HEK293 (cell line): ENCODE measurements around the gene POGZ.

ENCODE experiments used
- CTCF ChIA-PET: fragments of 350-600 bp; formaldehyde crosslinking; extraction: SDS; loops from one replicate; lab custom pipeline; 2021; ENCODE audit warnings: antibody characterized with exemption; lab: Yijun Ruan, JAX
- POLR2A ChIA-PET: fragments of 300-600 bp; formaldehyde crosslinking; extraction: SDS; loops from one replicate; lab custom pipeline; 2020; ENCODE audit warnings: antibody characterized with exemption, inconsistent platforms; lab: Yijun Ruan, JAX
- H3K27ac ChIP-seq: fragments of 200-500 bp; sonication (Bioruptor generic); 2 replicates; pipeline ENCODE4 v1.5.1; 2014; ENCODE audit warnings: low read depth, low read length, control low read depth, inconsistent platforms; ENCODE audit errors: extremely low read depth
- H3K36me3 ChIP-seq, 2 experiments: fragments of 200-500 bp in 1 of 2; sonication (Bioruptor generic) in 1 of 2; 1 replicate in 1 of 2; 2 replicates in 1 of 2; pipeline ENCODE4 v1.5.1; 2014 to 2017; ENCODE audit warnings: inconsistent platforms in 2 of 2, low read length in 2 of 2; ENCODE audit not compliant: control insufficient read depth in 2 of 2, insufficient read depth in 1 of 2
- H3K4me1 ChIP-seq: fragments of 200-500 bp; sonication (Bioruptor generic); 2 replicates; pipeline ENCODE4 v1.5.1; 2014; ENCODE audit warnings: mild to moderate bottlenecking, low read length, inconsistent platforms; ENCODE audit not compliant: control insufficient read depth, insufficient read depth
- H3K4me3 ChIP-seq: 2 replicates; pipeline ENCODE4 v1.5.1; 2011; ENCODE audit warnings: low read depth, mild to moderate bottlenecking, control low read depth, low read length, moderate library complexity
- H3K9me3 ChIP-seq: fragments of 200-500 bp; sonication (Bioruptor generic); 2 replicates; pipeline ENCODE4 v1.5.1; 2014; ENCODE audit warnings: low read depth, low read length, inconsistent platforms; ENCODE audit not compliant: control insufficient read depth, insufficient read depth
- EGR2 ChIP-seq: fragments of 450-650 bp; formaldehyde crosslinking; IDR thresholded peaks from 2 replicates; pipeline ENCODE4 v1.5.1; 2016; ENCODE audit warnings: low read depth, missing biosample characterization, missing genetic modification characterization
- OSR2 ChIP-seq: fragments of 450-650 bp; formaldehyde crosslinking; IDR thresholded peaks from 2 replicates; pipeline ENCODE4 v1.5.1; 2016; ENCODE audit warnings: missing biosample characterization, missing genetic modification characterization
- PRDM6 ChIP-seq: fragments of 450-650 bp; formaldehyde crosslinking; IDR thresholded peaks from 2 replicates; pipeline ENCODE4 v1.5.1; 2017; ENCODE audit warnings: missing biosample characterization, missing genetic modification characterization
- ZBTB1 ChIP-seq: fragments of 450-650 bp; formaldehyde crosslinking; IDR thresholded peaks from 2 replicates; pipeline ENCODE4 v1.5.1; 2016; ENCODE audit warnings: missing biosample characterization, missing genetic modification characterization
- ZNF24 ChIP-seq: fragments of 450-650 bp; formaldehyde crosslinking; IDR thresholded peaks from 2 replicates; pipeline ENCODE4 v1.5.1; 2016; ENCODE audit warnings: missing biosample characterization, missing genetic modification characterization
- ZNF292 ChIP-seq: fragments of 450-650 bp; formaldehyde crosslinking; IDR thresholded peaks from 2 replicates; pipeline ENCODE4 v1.5.1; 2016; ENCODE audit warnings: low read depth, missing biosample characterization, missing genetic modification characterization, borderline replicate concordance
- ZNF37A ChIP-seq: fragments of 450-650 bp; IDR thresholded peaks from 2 replicates; pipeline ENCODE4 v1.5.1; 2018; ENCODE audit warnings: missing biosample characterization, missing genetic modification characterization
- ZNF394 ChIP-seq: fragments of 450-650 bp; formaldehyde crosslinking; IDR thresholded peaks from 2 replicates; pipeline ENCODE4 v1.5.1; 2016; ENCODE audit warnings: missing biosample characterization, missing genetic modification characterization, mild to moderate bottlenecking, moderate library complexity, borderline replicate concordance
- ZNF514 ChIP-seq: fragments of 450-650 bp; formaldehyde crosslinking; IDR thresholded peaks from 2 replicates; pipeline ENCODE4 v1.5.1; 2016; ENCODE audit warnings: missing biosample characterization, missing genetic modification characterization
- ZNF585B ChIP-seq: fragments of 450-650 bp; formaldehyde crosslinking; IDR thresholded peaks from 2 replicates; pipeline ENCODE4 v1.5.1; 2016; ENCODE audit warnings: missing biosample characterization, missing genetic modification characterization
- ZNF658 ChIP-seq: fragments of 450-650 bp; formaldehyde crosslinking; IDR thresholded peaks from 2 replicates; pipeline ENCODE4; 2016; ENCODE audit warnings: missing biosample characterization, missing genetic modification characterization
- ZNF670 ChIP-seq: fragments of 450-650 bp; formaldehyde crosslinking; IDR thresholded peaks from 2 replicates; pipeline ENCODE4 v1.5.1; 2016; ENCODE audit warnings: missing biosample characterization, missing genetic modification characterization, low read depth
- ZNF768 ChIP-seq: fragments of 450-650 bp; formaldehyde crosslinking; IDR thresholded peaks from 2 replicates; pipeline ENCODE4 v1.5.1; 2018; ENCODE audit warnings: missing biosample characterization, mild to moderate bottlenecking, missing genetic modification characterization
- ZNF830 ChIP-seq: fragments of 450-650 bp; IDR thresholded peaks from 2 replicates; pipeline ENCODE4 v1.5.0; 2018; ENCODE audit warnings: missing biosample characterization, missing genetic modification characterization, low read depth, mild to moderate bottlenecking, moderate library complexity
- ZSCAN18 ChIP-seq: fragments of 450-650 bp; formaldehyde crosslinking; IDR thresholded peaks from 2 replicates; pipeline ENCODE4 v1.5.1; 2016; ENCODE audit warnings: missing biosample characterization, missing genetic modification characterization
- TF ChIP-seq, protein P1 (sequence below): fragments of 450-650 bp; formaldehyde crosslinking; IDR thresholded peaks from 2 replicates; pipeline ENCODE4 v1.5.1; 2016; ENCODE audit warnings: missing biosample characterization, missing genetic modification characterization
- TF ChIP-seq, protein P2 (sequence below): fragments of 450-650 bp; formaldehyde crosslinking; IDR thresholded peaks from 2 replicates; pipeline ENCODE4 v1.5.1; 2016; ENCODE audit warnings: missing biosample characterization, missing genetic modification characterization

Gene POGZ

GRCh38 chr1:151369302-151369610 is 90.0 kb downstream of the POGZ start (continued):
- no peak for TF ChIP-seq ZBTB1 (tag by site-specific recombination)

DNA sequence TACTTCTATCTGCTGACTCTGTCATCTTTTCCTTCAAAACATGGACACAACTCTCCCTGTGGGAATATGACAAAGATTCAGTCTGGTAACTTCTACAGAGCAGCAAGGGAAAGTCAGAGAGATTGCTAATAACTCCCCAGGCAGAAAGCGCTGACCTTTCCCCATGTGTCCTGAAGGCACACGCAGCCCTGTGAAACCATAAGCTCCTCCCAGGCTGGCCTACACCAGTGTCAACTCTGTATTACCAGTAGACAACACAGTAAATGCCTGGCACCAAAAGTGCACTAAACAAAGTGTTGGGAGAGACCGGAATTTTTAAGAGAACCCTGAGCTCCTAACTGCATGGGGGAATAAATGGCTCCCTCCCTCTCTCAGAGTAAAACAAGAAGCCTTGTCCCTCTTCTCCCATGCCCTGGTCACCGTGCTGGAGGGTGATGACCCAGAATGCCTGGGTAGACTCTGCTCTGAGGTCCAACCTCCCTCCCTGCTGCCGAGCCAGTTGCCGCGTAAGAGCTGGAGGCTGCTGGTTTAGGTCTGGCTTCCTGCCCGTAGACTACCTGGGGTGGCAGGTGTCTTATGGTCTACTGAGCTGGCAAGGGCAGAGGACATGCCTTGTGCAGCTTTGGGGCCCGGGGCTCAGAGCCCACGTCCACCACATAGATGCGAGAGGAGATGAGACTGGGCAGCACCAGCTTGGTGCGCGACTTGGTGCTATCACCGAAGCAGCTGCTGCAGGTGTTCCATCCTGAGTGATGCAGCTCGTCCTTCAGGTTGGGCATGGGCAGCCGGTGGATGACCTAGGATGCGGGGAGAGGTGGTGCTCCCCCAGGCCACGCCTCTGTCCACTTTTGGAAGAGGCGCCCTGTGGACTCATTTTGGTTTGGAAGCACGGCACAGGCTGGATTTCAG is 90.6 kb downstream of the POGZ start:
- TF ChIP-seq ZNF37A (tag by site-specific recombination) = no peak
- TF ChIP-seq ZNF514 (tag by site-specific recombination) = no peak
- no peak for TF ChIP-seq ZNF585B (tag by site-specific recombination)
- no peak for TF ChIP-seq ZNF658 (tag by site-specific recombination)
- TF ChIP-seq, protein P1, sequence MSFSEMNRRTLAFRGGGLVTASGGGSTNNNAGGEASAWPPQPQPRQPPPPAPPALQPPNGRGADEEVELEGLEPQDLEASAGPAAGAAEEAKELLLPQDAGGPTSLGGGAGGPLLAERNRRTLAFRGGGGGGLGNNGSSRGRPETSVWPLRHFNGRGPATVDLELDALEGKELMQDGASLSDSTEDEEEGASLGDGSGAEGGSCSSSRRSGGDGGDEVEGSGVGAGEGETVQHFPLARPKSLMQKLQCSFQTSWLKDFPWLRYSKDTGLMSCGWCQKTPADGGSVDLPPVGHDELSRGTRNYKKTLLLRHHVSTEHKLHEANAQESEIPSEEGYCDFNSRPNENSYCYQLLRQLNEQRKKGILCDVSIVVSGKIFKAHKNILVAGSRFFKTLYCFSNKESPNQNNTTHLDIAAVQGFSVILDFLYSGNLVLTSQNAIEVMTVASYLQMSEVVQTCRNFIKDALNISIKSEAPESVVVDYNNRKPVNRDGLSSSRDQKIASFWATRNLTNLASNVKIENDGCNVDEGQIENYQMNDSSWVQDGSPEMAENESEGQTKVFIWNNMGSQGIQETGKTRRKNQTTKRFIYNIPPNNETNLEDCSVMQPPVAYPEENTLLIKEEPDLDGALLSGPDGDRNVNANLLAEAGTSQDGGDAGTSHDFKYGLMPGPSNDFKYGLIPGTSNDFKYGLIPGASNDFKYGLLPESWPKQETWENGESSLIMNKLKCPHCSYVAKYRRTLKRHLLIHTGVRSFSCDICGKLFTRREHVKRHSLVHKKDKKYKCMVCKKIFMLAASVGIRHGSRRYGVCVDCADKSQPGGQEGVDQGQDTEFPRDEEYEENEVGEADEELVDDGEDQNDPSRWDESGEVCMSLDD (tag by site-specific recombination) = no peak
- TF ChIP-seq ZNF670 = no peak
- no peak for TF ChIP-seq ZNF24 (tag by site-specific recombination)
- no peak for TF ChIP-seq EGR2
- TF ChIP-seq, protein P2, sequence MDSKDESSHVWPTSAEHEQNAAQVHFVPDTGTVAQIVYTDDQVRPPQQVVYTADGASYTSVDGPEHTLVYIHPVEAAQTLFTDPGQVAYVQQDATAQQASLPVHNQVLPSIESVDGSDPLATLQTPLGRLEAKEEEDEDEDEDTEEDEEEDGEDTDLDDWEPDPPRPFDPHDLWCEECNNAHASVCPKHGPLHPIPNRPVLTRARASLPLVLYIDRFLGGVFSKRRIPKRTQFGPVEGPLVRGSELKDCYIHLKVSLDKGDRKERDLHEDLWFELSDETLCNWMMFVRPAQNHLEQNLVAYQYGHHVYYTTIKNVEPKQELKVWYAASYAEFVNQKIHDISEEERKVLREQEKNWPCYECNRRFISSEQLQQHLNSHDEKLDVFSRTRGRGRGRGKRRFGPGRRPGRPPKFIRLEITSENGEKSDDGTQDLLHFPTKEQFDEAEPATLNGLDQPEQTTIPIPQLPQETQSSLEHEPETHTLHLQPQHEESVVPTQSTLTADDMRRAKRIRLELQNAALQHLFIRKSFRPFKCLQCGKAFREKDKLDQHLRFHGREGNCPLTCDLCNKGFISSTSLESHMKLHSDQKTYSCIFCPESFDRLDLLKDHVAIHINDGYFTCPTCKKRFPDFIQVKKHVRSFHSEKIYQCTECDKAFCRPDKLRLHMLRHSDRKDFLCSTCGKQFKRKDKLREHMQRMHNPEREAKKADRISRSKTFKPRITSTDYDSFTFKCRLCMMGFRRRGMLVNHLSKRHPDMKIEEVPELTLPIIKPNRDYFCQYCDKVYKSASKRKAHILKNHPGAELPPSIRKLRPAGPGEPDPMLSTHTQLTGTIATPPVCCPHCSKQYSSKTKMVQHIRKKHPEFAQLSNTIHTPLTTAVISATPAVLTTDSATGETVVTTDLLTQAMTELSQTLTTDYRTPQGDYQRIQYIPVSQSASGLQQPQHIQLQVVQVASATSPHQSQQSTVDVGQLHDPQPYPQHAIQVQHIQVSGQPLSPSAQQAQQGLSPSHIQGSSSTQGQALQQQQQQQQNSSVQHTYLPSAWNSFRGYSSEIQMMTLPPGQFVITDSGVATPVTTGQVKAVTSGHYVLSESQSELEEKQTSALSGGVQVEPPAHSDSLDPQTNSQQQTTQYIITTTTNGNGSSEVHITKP (tag by site-specific recombination) = no peak
- no peak for TF ChIP-seq PRDM6
- no peak for TF ChIP-seq ZBTB1 (tag by site-specific recombination)
- no peak for TF ChIP-seq ZNF768 (tag by site-specific recombination)
- TF ChIP-seq ZSCAN18 (tag by site-specific recombination) = no peak
- TF ChIP-seq ZNF830 (tag by site-specific recombination) = no peak
- TF ChIP-seq ZNF394 (tag by site-specific recombination) = no peak
- no peak for TF ChIP-seq OSR2 (tag by site-specific recombination)
- no peak for TF ChIP-seq ZNF292
- H3K36me3 ChIP-seq = peaks cover 0 to 57% of the 10 kb centered on the region in 2 experiments; a peak in 2 of 3 replicates
- POLR2A ChIA-PET = interaction anchor here (0.6 to 0.8 kb wide), 4 partner anchors 16 to 48 kb away, joined by 3 to 5 read pairs (median 4); partner anchors contain the start of gene PSMB4
- H3K9me3 ChIP-seq = no peaks in the 10 kb centered on the region
- peaks cover 12% of the 10 kb centered on the region for H3K4me1 ChIP-seq
- no peak overlapping the region for H3K4me3 ChIP-seq
- no peak overlapping the region for H3K27ac ChIP-seq
- CTCF ChIA-PET = interaction anchor here (2.4 kb wide), 1 partner anchor 28 kb away, joined by 8 read pairs; no protein-coding TSS in a partner anchor
